Activated naive CD8-positive, alpha-beta T cell treated with anti-CD3 and anti-CD28 coated beads, Interleukin-2, amount 50 U/mL, for 24 hours (primary cell): ENCODE measurements around the gene ALOXE3.

Experiments used
- ATAC-seq: fragments of 150-1000 bp; cut with Tn5 transposase; one replicate; pipeline ENCODE4 v1.10.0; 2021
- DNase-seq: peaks from one replicate; pipeline ENCODE4 v3.0.0; 2021
- H3K27ac Mint-ChIP-seq: one replicate; pipeline ENCODE4 v1.8.0; 2021; ENCODE audit warnings: mild to moderate bottlenecking, mixed read lengths
- H3K27me3 Mint-ChIP-seq: one replicate; pipeline ENCODE4 v1.8.0; 2021; ENCODE audit warnings: mixed read lengths
- H3K36me3 Mint-ChIP-seq: one replicate; pipeline ENCODE4 v1.8.0; 2021; ENCODE audit warnings: low read depth, mixed read lengths
- H3K4me1 Mint-ChIP-seq: one replicate; pipeline ENCODE4 v1.8.0; 2021; ENCODE audit warnings: mixed read lengths
- H3K4me3 Mint-ChIP-seq: one replicate; pipeline ENCODE4 v1.8.0; 2021; ENCODE audit warnings: mild to moderate bottlenecking, moderate library complexity, mixed read lengths
- H3K9me3 Mint-ChIP-seq: one replicate; pipeline ENCODE4 v1.8.0; 2021; ENCODE audit warnings: mixed read lengths

The ALOXE3 gene

DNA sequence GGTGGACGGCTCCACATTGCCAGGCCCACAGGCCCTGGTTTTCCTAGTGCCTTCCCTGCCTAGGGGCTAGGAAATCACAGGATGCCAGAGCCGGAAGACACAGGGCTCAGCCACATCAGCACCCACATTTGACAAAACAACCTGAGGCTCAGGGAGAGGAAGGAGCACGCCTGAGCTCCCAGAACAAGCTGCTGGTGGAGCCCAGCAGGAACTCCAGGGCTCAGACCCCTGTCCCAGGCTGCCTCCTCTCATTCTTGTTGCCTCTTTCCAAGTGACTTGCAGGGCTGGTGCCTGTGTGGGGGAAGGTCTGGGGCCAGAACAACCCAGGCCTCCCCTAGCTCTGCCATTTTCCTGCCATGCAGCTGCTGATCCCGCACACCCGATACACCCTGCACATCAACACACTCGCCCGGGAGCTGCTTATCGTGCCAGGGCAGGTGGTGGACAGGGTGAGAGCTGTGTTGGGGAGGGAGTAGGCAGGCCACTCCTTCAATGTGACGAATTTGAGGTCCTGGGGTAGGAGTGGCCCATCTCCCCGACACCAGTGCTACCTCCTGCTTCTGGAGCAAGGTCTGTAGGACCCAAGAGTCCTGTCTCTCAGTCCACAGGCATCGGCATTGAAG, 71.9 kb downstream of the ALOXE3 start:
- no peaks in the 10 kb centered on the region for H3K9me3 Mint-ChIP-seq
- DNase-seq (no peak), ATAC-seq (no peak)
- H3K4me3 Mint-ChIP-seq, result no peak overlapping the region
- no peaks in the 10 kb centered on the region for H3K27me3 Mint-ChIP-seq
- H3K27ac Mint-ChIP-seq, result no peak overlapping the region
- no peaks in the 10 kb centered on the region for H3K36me3 Mint-ChIP-seq
- H3K4me1 Mint-ChIP-seq, result no peaks in the 10 kb centered on the region
